GM12878 (cell line): ENCODE results near the gene SKOR2.

ENCODE experiments used
- NR2C1 ChIP-seq: fragments of 450-650 bp; IDR thresholded peaks from 2 replicates; pipeline ENCODE4 v1.6.1; 2017; ENCODE audit warnings: antibody characterized with exemption, mild to moderate bottlenecking, moderate library complexity
- TF ChIP-seq, protein P1 (sequence below): fragments of 450-650 bp; IDR thresholded peaks from 2 replicates; pipeline ENCODE4 v1.6.1; 2014; ENCODE audit warnings: mild to moderate bottlenecking

DNA sequence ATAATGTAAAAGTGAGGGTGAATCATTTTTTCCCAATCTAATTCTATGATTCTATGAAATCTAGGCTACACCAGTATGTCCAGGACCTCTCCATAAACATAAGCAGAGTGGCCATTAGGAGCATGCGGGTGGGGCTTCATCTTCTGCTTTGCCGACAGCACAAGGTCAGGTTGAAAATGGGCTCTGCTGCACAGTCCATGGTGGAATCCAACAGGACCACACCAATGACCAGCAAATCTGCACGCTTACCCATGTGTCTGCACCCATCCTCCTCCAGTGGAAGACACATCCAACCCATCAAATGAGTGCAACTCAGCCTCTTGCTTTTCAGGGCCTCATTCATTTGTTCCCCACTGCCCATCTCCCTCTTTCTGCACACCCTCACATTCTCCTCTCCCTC lies 43.3 kb upstream of the SKOR2 start:
- TF ChIP-seq NR2C1: no peak
- TF ChIP-seq, protein P1, sequence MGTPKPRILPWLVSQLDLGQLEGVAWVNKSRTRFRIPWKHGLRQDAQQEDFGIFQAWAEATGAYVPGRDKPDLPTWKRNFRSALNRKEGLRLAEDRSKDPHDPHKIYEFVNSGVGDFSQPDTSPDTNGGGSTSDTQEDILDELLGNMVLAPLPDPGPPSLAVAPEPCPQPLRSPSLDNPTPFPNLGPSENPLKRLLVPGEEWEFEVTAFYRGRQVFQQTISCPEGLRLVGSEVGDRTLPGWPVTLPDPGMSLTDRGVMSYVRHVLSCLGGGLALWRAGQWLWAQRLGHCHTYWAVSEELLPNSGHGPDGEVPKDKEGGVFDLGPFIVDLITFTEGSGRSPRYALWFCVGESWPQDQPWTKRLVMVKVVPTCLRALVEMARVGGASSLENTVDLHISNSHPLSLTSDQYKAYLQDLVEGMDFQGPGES: no peak
